ENCODE measurements around the gene GLYATL1. TPM values are rescaled to one million over a fixed set of nuclear protein-coding genes. Genes with fewer than 3 reads are reported as not detected.

The GLYATL1 gene
- total RNA-seq, 1 experiment from 2014 or later: not detected

GRCh38 chr11:58934945-58935513 is 4.3 kb upstream of the GLYATL1 start (continued):
- no peak for TF ChIP-seq ATF3 (IDR thresholded peaks at IDR 0.05)
- no peak for TF ChIP-seq EGR1 (IDR thresholded peaks at IDR 0.05; ENCODE audit: low read depth)
- no peak for TF ChIP-seq REST (IDR thresholded peaks at IDR 0.05; ENCODE audit: low read depth)
- TF ChIP-seq SRF (IDR thresholded peaks at IDR 0.05; ENCODE audit: low read depth): no peak
- no peak for TF ChIP-seq FOSL1 (IDR thresholded peaks at IDR 0.05; ENCODE audit: low read depth)
- TF ChIP-seq SP1 (IDR thresholded peaks at IDR 0.05; ENCODE audit: low read depth): no peak
- TF ChIP-seq RAD21 (IDR thresholded peaks at IDR 0.05; ENCODE audit: low read depth): no peak
- TF ChIP-seq CBX3 (IDR thresholded peaks at IDR 0.05; ENCODE audit: low read depth): no peak

GRCh38 chr11:58938398-58938797 is 890 bp upstream of the GLYATL1 start:
- H3K9ac ChIP-seq (ENCODE audit: low read length): no peak overlapping the region
- no peaks in the 10 kb centered on the region for H4K20me1 ChIP-seq (ENCODE audit: insufficient read depth)
- ATAC-seq (no peak), DNase-seq (ENCODE audit: low read depth, low spot score) (no peak)
- ChIA-PET RAD21 (ENCODE audit: low non-redundant PET in 1 of 2, low total read pairs in 2 of 2, uncharacterized antibody in 2 of 2, unreplicated experiment in 2 of 2) (no interaction called here), POLR2A (no interaction called here), CTCF (no interaction called here)
- H3K27ac ChIP-seq (ENCODE audit: low read depth, low read length): no peak overlapping the region
- no peaks in the 10 kb centered on the region for H3K79me2 ChIP-seq (ENCODE audit: insufficient read depth, low read length)
- no peaks in the 10 kb centered on the region for H3K4me1 ChIP-seq (ENCODE audit: control insufficient read depth in 1 of 2, insufficient read depth in 2 of 2, low read length in 2 of 2)
- H3K27me3 ChIP-seq (ENCODE audit: insufficient read depth, low read length): no peaks in the 10 kb centered on the region
- no peaks in the 10 kb centered on the region for H3K36me3 ChIP-seq (ENCODE audit: control insufficient read depth in 1 of 2, insufficient read depth in 2 of 2, low read length in 2 of 2)
- H3K4me3 ChIP-seq (replicated peaks in 1 of 2; ENCODE audit: low read depth in 1 of 2, low read length in 2 of 2): no peak overlapping the region
- no peaks in the 10 kb centered on the region for H3K9me2 ChIP-seq (ENCODE audit: insufficient read depth)
- intact Hi-C loops (cut with micrococcal nuclease): no loop called here
- H3K9me3 ChIP-seq (ENCODE audit: control insufficient read depth in 1 of 2, insufficient read depth in 1 of 2, low read depth in 1 of 2, low read length in 2 of 2): no peaks in the 10 kb centered on the region
- no peak for TF ChIP-seq REST (IDR thresholded peaks at IDR 0.05; ENCODE audit: low read depth)
- TF ChIP-seq RAD21 (IDR thresholded peaks at IDR 0.05; ENCODE audit: low read depth): no peak
- no peak for TF ChIP-seq FOSL1 (IDR thresholded peaks at IDR 0.05; ENCODE audit: low read depth)
- TF ChIP-seq EZH2 (IDR thresholded peaks at IDR 0.05): no peak
- no peak for TF ChIP-seq YY1 (IDR thresholded peaks at IDR 0.05; ENCODE audit: extremely low read depth, insufficient replicate concordance, low read depth, low read length)
- TF ChIP-seq POLR2AphosphoS5 (IDR thresholded peaks at IDR 0.05; ENCODE audit: low read depth, low read length): no peak
- TF ChIP-seq TCF7L2 (IDR thresholded peaks at IDR 0.05; ENCODE audit: borderline replicate concordance, extremely low read depth, insufficient read depth, insufficient read length): no peak
- TF ChIP-seq SRF (IDR thresholded peaks at IDR 0.05; ENCODE audit: low read depth): no peak
- TF ChIP-seq ATF3 (IDR thresholded peaks at IDR 0.05): no peak
- no peak for TF ChIP-seq POLR2A (IDR thresholded peaks at IDR 0.05; ENCODE audit: borderline replicate concordance, extremely low read depth, insufficient read depth, insufficient read length)
- no peak for TF ChIP-seq CEBPB (IDR thresholded peaks at IDR 0.05; ENCODE audit: low read depth)
- TF ChIP-seq EGR1 (IDR thresholded peaks at IDR 0.05; ENCODE audit: low read depth): no peak
- no peak for TF ChIP-seq JUND (IDR thresholded peaks at IDR 0.05)
- no peak for TF ChIP-seq EZH2phosphoT487 (IDR thresholded peaks at IDR 0.05; ENCODE audit: borderline replicate concordance)
- TF ChIP-seq ZNF274 (IDR thresholded peaks at IDR 0.05; ENCODE audit: low read depth, low read length): no peak
- no peak for TF ChIP-seq ELF1 (IDR thresholded peaks at IDR 0.05; ENCODE audit: borderline replicate concordance, low read depth)
- no peak overlapping the region for H2AFZ ChIP-seq (ENCODE audit: low read depth, low read length, poor library complexity, severe bottlenecking)
- BruUV-seq (replicated peaks): no TSS peak
- H3K4me2 ChIP-seq (ENCODE audit: low read length): no peak overlapping the region
